ENCODE data around the gene KAT5. TPM values are rescaled to one million over a fixed set of nuclear protein-coding genes. Genes with fewer than 3 reads are reported as not detected.

The KAT5 gene
- total RNA-seq, 2 donors from 2014 or later = 38.9 to 45.5 TPM

DNA sequence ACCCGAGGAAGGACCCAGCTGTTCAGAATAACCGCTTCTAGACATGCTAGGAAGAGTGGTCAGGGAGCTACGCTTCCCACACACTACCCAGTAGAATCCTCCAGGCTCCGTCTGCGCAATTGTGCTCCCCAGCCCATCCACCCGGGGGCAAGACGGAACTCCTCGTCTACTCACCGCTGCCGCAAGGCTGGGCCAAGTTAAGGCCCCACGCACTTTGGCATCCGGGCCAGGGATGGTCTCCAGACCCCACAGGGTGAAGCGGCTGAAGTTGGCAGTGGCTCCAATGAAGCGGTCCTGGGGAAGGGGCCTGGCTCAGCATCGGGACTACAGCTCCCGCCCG is 7.8 kb downstream of the KAT5 start:
- TF ChIP-seq POLR2A (IDR thresholded peaks at IDR 0.05) = no peak
- TF ChIP-seq, protein P1, sequence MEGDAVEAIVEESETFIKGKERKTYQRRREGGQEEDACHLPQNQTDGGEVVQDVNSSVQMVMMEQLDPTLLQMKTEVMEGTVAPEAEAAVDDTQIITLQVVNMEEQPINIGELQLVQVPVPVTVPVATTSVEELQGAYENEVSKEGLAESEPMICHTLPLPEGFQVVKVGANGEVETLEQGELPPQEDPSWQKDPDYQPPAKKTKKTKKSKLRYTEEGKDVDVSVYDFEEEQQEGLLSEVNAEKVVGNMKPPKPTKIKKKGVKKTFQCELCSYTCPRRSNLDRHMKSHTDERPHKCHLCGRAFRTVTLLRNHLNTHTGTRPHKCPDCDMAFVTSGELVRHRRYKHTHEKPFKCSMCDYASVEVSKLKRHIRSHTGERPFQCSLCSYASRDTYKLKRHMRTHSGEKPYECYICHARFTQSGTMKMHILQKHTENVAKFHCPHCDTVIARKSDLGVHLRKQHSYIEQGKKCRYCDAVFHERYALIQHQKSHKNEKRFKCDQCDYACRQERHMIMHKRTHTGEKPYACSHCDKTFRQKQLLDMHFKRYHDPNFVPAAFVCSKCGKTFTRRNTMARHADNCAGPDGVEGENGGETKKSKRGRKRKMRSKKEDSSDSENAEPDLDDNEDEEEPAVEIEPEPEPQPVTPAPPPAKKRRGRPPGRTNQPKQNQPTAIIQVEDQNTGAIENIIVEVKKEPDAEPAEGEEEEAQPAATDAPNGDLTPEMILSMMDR (IDR thresholded peaks at IDR 0.05) = no peak
- Histone ChIP-seq H3K4me1 (peaks cover 22% of the 10 kb centered on the region), H3K27me3 (no peaks in the 10 kb centered on the region), H3K36me3 (replicated peaks in 1 of 2; ENCODE audit: insufficient read depth in 1 of 2, low read depth in 2 of 2) (peaks cover 0 to 22% of the 10 kb centered on the region in 2 donors), H3K27ac (peak overlapping the region; percentile 69 to 90 (median 73)), H3K9me3 (no peaks in the 10 kb centered on the region), H3K4me3 (peak overlapping the region; percentile 69 to 82)
- intact Hi-C loops (cut with DNase I) = loop anchor here (5.0 kb wide), 1 partner anchor 102 kb away; no protein-coding TSS in a partner anchor
- WGBS, 2 donors = 7 to 8% methylated on average over 12 to 17 of the region's 17 CpGs
- DNase-seq (no peak), ATAC-seq (no peak)

DNA sequence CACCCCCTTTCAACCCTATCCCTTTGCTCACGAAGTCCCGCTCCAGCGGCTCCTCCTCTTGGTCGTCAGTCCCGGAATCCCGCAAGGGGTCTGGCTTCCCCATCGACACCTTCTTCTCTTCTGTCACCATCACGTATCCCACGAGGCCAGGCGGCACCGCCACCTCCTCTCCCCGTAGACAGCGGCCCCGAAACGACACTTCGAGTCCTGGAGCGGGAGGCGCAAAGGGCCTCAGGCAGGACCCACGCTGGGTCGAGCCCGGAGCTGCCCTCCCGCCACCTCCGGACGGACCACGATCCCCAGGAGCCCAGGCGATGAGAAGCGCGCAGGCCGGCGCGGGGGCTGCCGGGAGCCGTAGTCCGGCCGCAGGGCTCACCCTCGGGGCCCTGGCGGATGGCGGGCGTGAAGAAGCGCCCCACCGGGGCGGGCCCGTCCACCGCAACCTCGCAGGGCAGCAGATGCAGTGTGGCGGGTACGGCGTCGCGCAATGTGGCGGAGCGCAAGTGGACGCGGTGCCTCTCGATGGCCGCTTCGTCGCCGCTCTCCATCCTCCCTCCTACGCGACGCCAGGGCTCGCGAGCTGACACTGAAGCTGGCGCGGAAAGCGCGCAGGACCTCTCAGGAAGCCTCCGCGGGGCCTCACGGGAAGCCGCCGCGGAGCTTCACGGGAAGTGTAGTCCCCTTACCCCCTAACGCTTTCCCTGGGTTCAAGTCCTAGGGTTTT is 8.3 kb downstream of the KAT5 start, which contains the start of gene RNASEH2C:
Gene RNASEH2C (minus strand): TSS at position 588 of the 724 bp plus-strand sequence. CDS start 40 bp downstream, at position 548.
- Histone ChIP-seq H3K4me1 (peaks cover 22% of the 10 kb centered on the region), H3K9me3 (no peaks in the 10 kb centered on the region), H3K36me3 (replicated peaks in 1 of 2; ENCODE audit: insufficient read depth in 1 of 2, low read depth in 2 of 2) (peaks cover 0 to 19% of the 10 kb centered on the region in 2 donors), H3K27me3 (no peaks in the 10 kb centered on the region), H3K4me3 (peak within 1 kb of the TSS; percentile 69 to 82), H3K27ac (peak within 1 kb of the TSS; percentile 69 to 90 (median 73))
- TF ChIP-seq, protein P1 (IDR thresholded peaks at IDR 0.05) = peak in 3 of 7 experiments; percentile 10 to 17 (median 12)
- TF ChIP-seq POLR2A (IDR thresholded peaks at IDR 0.05) = peak; percentile 60 to 76 (median 74)
- 0% methylated on average over 42 to 56 of the region's 76 CpGs for WGBS, 2 donors
- ATAC-seq (peak; percentile 90), DNase-seq (peak; percentile 82 to 90 (median 84))
- intact Hi-C loops (cut with DNase I) = no loop called here

DNA sequence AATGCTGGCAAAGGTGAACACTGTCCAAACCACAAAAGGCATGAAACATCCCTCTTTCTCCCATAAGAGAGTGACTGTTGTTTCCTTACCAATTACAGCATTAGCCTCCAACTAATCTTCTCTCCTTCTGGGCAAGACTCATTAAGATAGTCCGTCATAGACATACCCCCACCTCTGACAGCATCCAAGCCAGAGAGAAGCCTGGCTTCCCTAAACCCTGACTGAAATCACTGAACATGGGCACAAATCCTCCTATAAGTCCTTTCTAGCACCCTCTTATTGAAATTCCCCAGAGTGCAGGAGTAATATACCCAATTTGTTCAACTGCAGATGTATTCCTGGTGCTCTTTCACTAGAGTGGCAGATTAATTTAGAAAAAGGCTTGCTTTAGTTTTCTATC is 10.2 kb downstream of the KAT5 start:
- Histone ChIP-seq H3K4me3 (no peak overlapping the region), H3K4me1 (peaks cover 22% of the 10 kb centered on the region), H3K36me3 (replicated peaks in 1 of 2; ENCODE audit: insufficient read depth in 1 of 2, low read depth in 2 of 2) (peaks cover 0 to 6% of the 10 kb centered on the region in 2 donors), H3K27me3 (no peaks in the 10 kb centered on the region), H3K9me3 (no peaks in the 10 kb centered on the region), H3K27ac (no peak overlapping the region)
- no peak for DNase-seq
- WGBS, 2 donors = 70 to 71% methylated on average over 1 of the region's 1 CpG
- ATAC-seq = no peak
- intact Hi-C loops (cut with DNase I) = no loop called here
- TF ChIP-seq POLR2A (IDR thresholded peaks at IDR 0.05) = no peak
- TF ChIP-seq, protein P1 (IDR thresholded peaks at IDR 0.05) = no peak

DNA sequence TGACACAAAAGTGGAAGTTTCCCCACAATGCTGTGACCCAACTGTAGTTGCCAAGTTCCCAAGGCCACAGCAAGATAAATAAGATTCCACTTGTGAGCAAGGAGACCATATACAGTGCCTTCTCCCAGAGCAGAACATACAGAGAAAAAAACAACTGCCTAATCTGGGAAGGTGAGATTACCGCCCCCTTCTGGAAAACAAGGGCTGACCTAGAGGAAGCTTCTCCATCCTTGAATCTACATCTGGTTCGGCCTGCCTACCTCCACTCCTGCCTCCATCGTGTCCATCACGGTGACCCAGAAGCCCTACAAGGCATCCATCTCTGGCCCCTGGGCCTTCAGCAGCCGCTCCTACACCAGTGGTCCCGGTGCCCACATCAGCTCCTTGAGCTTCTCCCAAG is 14.6 kb downstream of the KAT5 start:
- WGBS, 2 donors = 25 to 58% methylated on average over 4 to 6 of the region's 6 CpGs
- ATAC-seq (no peak), DNase-seq (no peak)

More for the DNA sequence above, 14.6 kb downstream of the KAT5 start:
- Histone ChIP-seq H3K4me1 (no peaks in the 10 kb centered on the region), H3K27ac (no peak overlapping the region), H3K27me3 (no peaks in the 10 kb centered on the region), H3K9me3 (no peaks in the 10 kb centered on the region), H3K36me3 (replicated peaks in 1 of 2; ENCODE audit: insufficient read depth in 1 of 2, low read depth in 2 of 2) (no peaks in the 10 kb centered on the region), H3K4me3 (no peak overlapping the region)
- TF ChIP-seq, protein P1 (IDR thresholded peaks at IDR 0.05) = peak in 1 of 7 experiments; percentile 26
- TF ChIP-seq POLR2A (IDR thresholded peaks at IDR 0.05) = no peak
- intact Hi-C loops (cut with DNase I) = no loop called here

Data from body of pancreas (tissue), 4 donors.